Adrenal gland (tissue), 5 donors: ENCODE measurements around the gene NR2C1.

ENCODE experiments used
- CTCF ChIP-seq, 6 experiments: fragments of 450-650 bp in 4 of 6; fragments of 200-600 bp in 2 of 6; sonication (generic) in 1 of 6; IDR thresholded peaks; 1 replicate in 5 of 6; 2 replicates in 1 of 6; pipeline versions ENCODE4 v1.5.1 to v1.8.0; 2016 to 2021; ENCODE audit warnings: antibody characterized with exemption in 6 of 6, mild to moderate bottlenecking in 2 of 6, moderate library complexity in 1 of 6
- POLR2A ChIP-seq, 2 donors: fragments of 450-650 bp; IDR thresholded peaks; one replicate each; pipeline ENCODE4 v1.6.1; 2017; ENCODE audit warnings: antibody characterized with exemption in 2 of 2, mild to moderate bottlenecking in 2 of 2, moderate library complexity in 1 of 2
- donor health status: DM: no; HTN: no; CAD: no.

- TF ChIP-seq CTCF (IDR thresholded peaks at IDR 0.05) (no peak), POLR2A (IDR thresholded peaks at IDR 0.05) (no peak)
These were observed 32.1 kb upstream of the NR2C1 start for GRCh38 chr12:95105540-95105939.
